GM18951 (cell line): Measurements from ENCODE around the gene ZNF385D.

Experiments used
- POLR2A ChIP-seq: IDR thresholded peaks from 4 replicates; pipeline ENCODE4 v1.6.1; 2011; ENCODE audit warnings: mild to moderate bottlenecking; ENCODE audit not compliant: insufficient read length, insufficient read depth; ENCODE audit errors: extremely low read depth
- in situ Hi-C: fragments of 300-500 bp; cut with MboI; formaldehyde crosslinking; loops from one replicate; pipeline ENCODE4 v1.12.0; 2022; ENCODE audit warnings: low sequenced_read_pairs, mixed read lengths, inconsistent platforms; ENCODE audit not compliant: unreplicated experiment

ZNF385D gene

DNA sequence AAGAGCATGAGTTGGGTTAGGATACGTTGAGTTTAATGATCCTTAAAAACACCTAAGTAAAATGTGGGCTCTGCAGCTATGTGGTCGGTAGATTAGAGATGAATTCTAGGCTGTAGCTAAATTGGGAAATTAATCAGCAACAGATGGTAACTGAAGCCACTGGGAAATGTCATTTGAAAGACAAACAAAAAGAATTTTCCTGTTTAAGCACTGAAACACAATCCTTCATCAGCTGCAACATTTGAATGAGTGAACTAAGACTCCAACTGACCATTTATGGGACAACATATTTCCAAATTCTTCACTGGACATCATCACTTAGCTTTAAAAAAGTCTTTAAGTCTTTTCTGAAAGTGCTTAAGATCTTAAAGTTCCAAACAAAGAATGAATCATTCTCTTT lies 226.9 kb downstream of the ZNF385D start:
- TF ChIP-seq POLR2A = no peak
- in situ Hi-C loops = no loop called here

DNA sequence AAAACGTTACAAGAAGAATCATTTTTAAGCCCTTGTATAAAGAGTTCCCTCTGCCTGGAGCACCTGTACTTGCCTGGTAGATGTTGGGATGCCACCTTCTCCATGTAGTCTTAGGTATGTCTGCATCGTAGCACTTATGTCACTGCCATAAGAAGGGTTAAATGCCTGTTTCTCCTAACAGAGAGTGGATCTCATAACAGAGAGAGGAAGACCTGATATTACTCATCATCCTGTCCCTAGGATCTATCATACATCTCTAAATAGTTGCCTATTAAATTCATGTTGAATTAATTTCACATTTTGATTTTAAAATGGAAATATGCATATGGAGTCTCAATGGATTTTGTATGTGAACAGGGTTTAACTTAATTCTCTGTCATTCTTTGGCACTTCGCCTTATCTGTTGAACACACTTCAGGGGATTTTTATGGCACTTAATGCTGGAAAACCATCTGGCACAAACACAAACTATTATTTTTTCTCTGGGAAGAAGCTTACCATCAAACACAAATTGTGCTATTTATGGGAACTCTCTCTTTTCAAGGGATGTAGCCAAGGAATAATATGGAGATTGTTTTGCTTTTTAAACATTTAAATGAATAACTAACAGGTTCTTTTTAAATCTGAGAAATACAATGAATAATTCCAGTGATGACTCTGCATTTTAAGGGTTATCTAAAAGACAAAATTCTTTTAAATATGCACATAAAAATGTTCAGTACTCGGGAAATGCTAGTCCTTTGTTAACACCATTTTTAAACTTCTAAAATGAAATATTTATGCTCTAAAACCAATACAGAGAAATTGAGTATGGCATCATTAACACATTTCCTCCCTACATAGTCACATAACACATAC lies 230.7 kb downstream of the ZNF385D start:
- in situ Hi-C loops = no loop called here
- TF ChIP-seq POLR2A = no peak

DNA sequence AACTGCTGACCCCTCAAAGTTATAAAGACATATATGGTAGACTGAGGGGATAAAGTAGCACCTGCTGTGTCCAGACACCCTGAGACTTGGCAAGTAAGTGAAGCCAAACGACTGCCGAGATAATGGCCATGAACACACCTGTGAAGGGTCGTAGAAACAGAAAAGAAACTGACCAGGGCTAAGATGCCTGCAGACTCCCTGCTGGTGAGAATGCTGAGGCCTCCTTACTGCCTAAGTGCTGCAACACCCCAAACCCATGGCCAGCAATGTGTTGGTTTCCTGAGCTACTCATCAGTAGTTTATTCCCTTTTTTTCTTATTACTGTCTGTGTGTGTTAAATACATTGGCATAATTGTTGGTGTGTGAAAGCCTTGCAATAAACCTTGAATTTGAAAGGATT lies 233.8 kb downstream of the ZNF385D start:
- TF ChIP-seq POLR2A = no peak
- in situ Hi-C loops = no loop called here

DNA sequence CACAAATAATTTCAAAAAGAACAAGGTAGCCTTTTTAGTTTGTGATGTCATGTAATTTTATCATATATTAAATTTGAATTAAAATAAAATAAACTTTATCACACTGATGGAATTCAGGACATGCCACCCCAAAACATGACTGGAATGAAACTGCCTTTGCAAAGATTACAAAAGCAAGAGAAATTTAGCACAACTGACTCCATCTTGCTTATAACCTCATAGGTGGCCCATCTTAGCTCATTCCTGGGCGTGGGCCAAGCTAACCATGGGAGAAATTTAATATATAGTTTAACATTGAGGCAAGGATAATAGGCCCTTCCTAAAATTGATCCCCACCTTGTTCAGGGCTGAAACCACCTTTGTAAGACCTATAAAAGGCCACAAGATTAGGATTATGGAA lies 235.6 kb downstream of the ZNF385D start:
- in situ Hi-C loops = no loop called here
- TF ChIP-seq POLR2A = no peak

DNA sequence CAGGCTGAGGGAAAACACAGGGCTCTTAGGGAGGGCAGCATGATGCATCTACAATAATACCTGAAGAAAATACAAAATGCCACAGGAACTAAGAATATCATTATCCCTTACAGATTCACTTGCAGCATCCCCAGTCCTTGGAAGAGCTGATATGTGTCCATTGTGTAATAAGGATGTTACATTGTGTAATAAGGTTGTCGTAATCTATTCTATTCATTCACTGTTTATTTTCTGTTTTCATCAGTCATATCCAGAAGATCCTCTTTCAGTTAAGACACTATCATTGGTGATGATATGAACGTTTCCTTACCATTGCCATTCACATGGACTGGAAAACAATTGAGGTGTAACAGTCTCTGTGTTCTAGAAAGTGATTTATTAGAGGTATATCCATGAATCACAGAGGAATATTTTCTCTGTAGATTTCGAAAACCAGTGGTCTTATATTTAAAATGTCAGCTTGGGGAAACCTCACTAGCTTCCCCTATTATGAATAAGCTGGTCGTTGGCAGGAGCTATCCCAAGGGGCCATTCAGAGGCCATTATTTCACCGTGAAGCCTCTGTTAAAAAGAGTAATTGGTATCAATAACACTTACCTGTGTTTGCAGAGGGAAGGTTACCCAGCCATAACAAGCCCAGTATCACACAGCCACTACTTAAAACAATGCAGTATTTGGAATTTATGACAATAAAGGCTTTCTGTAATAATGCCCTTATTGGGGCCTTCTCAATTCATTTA lies 241.1 kb downstream of the ZNF385D start:
- no peak for TF ChIP-seq POLR2A
- in situ Hi-C loops = no loop called here

DNA sequence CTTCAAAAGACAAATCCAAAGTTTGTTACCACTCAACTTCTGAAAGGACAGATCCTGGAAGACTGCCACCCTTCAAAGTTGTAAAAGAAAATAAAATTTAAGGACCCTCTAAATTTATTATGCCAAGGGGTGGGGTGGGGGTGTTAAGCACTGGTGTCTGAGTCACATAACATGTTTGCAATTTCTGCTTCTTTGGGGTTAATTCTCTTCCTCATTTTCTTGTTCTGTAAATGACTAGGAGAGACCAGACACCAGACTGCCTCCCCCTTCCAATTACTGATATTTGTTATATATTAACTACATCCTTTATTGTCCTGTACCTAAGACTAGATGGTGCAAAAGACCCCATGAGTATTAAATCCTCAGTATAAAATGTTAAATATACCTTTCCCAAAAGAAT lies 242.8 kb downstream of the ZNF385D start:
- in situ Hi-C loops = no loop called here
- no peak for TF ChIP-seq POLR2A

DNA sequence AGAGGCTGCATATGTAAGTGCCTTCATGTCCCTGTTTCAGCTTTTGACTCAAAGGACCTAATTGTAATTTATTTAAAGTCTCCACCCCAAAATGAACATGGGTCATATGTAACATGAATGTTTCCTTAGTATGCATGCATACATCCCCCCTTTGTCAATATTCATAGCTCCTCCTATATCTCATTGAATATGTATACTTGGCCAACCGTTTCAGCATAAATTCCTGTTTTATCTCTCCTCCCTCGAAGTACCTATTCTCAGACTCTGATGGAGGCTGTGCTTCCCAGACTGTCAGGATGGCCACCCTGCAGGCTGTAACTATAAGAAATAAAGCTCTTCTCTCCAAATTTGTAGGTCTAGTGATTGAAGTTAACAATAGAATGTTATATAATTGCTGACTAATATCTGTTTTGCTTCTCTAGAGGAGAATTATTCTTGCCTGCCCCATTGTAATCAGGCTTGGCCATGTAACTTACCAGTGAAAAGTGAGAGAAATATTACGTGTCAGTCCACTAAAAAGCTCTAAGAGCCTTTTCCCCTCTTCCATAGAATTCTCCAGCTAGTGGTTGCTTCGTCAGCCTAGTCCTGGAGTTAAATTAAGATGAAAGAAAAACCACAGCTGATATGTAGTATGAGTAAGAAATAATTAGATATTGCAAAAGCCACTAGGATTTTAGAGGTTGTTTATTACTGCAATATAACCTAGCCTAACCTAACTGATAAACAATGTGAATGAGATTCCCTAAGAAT lies 245.1 kb downstream of the ZNF385D start:
- in situ Hi-C loops = no loop called here
- no peak for TF ChIP-seq POLR2A

DNA sequence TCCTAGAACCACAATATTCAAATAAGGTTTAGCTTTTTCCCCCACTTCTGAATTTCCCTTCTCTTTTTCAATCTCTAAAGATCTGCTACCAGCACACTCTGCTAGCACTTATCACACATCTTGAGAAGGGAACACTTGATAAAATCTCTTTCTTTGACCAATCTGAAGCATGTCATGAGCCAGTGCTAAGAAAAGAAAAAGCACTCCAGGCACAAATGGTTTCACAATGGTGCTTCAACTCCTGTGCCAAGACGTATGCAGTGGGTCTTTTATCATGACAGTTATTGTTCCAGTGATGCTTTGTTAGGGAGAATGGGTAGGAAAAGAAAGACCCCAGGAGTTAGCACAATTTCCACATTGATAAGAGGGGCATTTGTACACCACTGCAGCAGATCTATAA lies 248.4 kb downstream of the ZNF385D start:
- TF ChIP-seq POLR2A = no peak
- in situ Hi-C loops = no loop called here

DNA sequence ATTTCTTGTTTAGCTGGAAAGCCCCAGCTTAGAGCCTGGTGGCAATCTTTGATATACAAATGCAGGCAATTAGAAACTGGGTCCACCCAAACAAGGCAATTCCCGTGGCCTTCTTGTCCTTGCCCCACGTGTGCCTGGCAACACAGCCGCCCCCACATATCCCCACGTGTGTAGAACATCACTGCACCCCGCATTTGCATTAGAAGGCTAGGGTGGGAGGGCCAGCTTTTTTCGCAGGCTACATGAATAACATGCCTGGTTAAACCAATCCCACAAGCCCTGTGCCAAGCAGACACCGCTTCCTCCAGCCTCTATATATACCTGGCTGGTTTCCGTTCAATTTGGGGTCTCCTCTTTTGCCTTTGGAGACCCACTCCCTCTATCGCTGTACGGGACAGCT lies 250.2 kb downstream of the ZNF385D start:
- in situ Hi-C loops = no loop called here
- TF ChIP-seq POLR2A = no peak

DNA sequence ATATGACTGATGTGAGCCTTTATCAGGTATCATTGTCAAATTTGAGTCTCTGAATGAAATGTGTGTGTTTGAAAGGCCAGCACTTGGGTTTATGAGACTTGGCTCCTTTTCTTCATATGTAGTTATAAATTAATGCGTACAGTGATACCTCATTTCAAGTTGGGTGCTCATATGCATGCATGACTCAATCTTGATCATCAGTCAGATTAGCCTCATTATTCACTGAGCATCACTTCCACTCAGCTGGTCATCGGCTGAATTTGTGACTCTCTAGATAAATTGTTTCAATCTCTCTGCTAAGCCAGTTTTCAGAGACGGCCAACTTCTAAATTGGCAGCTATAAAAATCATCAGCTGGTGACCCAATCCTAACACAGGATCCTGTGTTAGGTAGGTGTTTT lies 260.3 kb downstream of the ZNF385D start:
- in situ Hi-C loops = loop anchor here (25.0 kb wide), 1 partner anchor 978 kb away; no protein-coding TSS in a partner anchor

DNA sequence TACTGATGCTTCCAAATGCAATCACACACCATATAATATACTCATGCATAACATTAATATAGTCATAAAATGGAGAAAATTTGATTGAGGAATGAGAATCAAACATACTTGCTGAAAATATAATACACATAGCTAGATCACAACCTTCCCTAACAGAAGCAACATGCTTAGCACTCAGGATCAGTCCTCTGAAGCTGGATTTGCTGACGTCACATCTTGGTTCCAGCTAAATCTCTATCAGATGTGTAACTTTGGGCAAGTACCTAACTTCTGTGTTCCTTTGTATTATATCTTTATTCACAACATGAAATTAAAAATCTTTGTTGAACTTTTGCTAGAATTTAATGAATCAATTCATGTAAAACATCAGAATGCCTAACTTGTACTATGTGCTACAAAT lies 263.5 kb downstream of the ZNF385D start:
- no peak for TF ChIP-seq POLR2A
- in situ Hi-C loops = loop anchor here (25.0 kb wide), 1 partner anchor 975 kb away; no protein-coding TSS in a partner anchor

DNA sequence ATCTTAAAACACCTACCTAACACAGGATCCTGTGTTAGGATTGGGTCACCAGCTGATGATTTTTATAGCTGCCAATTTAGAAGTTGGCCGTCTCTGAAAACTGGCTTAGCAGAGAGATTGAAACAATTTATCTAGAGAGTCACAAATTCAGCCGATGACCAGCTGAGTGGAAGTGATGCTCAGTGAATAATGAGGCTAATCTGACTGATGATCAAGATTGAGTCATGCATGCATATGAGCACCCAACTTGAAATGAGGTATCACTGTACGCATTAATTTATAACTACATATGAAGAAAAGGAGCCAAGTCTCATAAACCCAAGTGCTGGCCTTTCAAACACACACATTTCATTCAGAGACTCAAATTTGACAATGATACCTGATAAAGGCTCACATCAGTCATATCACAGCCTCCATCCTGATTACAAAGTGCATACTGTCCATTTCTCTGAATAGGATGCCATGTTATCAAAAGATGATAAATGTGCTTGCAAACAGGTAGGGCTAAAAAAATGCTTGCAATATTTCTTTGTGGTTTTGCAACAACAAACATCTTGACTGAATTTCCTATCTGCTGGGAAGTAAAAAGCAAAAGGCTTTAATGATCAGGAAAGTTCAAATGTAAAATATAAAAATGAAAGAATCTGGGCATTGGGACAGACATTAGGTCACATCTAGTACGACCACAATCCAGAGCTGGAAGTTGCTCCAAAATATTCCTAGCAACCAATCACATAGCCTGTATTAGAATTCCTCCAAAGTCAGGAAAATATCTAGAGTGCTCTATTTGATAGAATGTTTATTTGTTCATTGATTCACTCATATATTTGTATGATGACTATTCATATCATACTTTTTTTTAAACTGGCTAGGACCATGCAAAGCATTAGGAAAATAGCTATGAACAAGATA lies 264.7 kb downstream of the ZNF385D start:
- in situ Hi-C loops = loop anchor here (25.0 kb wide), 1 partner anchor 974 kb away; no protein-coding TSS in a partner anchor

DNA sequence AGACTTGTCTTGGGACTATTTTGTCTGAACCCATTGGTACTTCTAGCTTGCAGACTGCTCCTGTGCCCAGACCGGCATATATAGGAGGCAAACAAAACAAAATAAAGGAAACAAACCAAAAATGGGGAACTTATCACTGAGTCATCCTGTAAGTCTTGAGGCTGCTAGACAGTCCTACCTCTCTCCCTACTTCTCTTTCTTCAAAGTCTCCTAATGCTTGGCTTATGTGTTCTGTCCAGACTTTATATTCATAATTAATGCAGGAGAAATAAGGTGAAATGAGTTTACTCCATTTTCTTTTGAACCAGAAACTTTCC lies 266.2 kb downstream of the ZNF385D start:
- in situ Hi-C loops = loop anchor here (25.0 kb wide), 1 partner anchor 972 kb away; no protein-coding TSS in a partner anchor
- no peak for TF ChIP-seq POLR2A
